HepG2 (cell line): ENCODE measurements around the gene CCT7. TPM values are rescaled to one million over a fixed set of nuclear protein-coding genes. Genes with fewer than 3 reads are reported as not detected.
"Not testable (repeated sequence)": the region's sequence is repeated elsewhere in the genome, so short reads cannot be mapped to it uniquely, and the experiment has no call there.

ENCODE experiments used
- ATAC-seq: fragments of 200-7000 bp; cut with Tn5 transposase; 3 replicates; pipeline ENCODE4 v1.9.1; 2020; ENCODE audit warnings: mild to moderate bottlenecking, moderate library complexity
- BruUV-seq: library from RNA; stranded (reverse); fragments of 400-500 nt; replicated peaks from 2 replicates; lab custom pipeline; 2021; lab: Mats Ljungman, UMichigan
- CTCF ChIA-PET: fragments of 300-600 bp; formaldehyde crosslinking; extraction: SDS; loops from one replicate; lab custom pipeline; 2021; ENCODE audit warnings: low total read pairs, inconsistent platforms, low intra/inter-chr PET ratio; lab: Yijun Ruan, JAX
- POLR2A ChIA-PET: fragments of 350-600 bp; sonication (Branson Sonifier 250); formaldehyde crosslinking; loops from one replicate; lab custom pipeline; 2020; ENCODE audit warnings: antibody characterized with exemption, inconsistent platforms; lab: Yijun Ruan, JAX
- DNase-seq: peaks from one replicate; pipeline ENCODE4 v3.0.0-alpha.2; 2015; ENCODE audit warnings: low spot score
- FAIRE-seq: peaks from 3 replicates; lab custom pipeline; 2011; peaks lifted over from hg19 to GRCh38; lab: Jason Lieb, UNC
- H2AFZ ChIP-seq: one replicate; pipeline ENCODE4 v1.6.1; 2011; ENCODE audit warnings: low read length, inconsistent platforms
- H3K27ac ChIP-seq: fragments of 300-600 bp; 3 replicates; pipeline ENCODE4 v1.8.0; 2011; ENCODE audit warnings: mixed run types, mild to moderate bottlenecking, mixed read lengths, low read length, inconsistent platforms; ENCODE audit not compliant: insufficient read depth; ENCODE audit errors: extremely low read length
- H3K27me3 ChIP-seq, 2 experiments: fragments of 200-600 bp in 1 of 2; 2 replicates in 1 of 2; 3 replicates in 1 of 2; pipeline versions ENCODE4 v1.6.0 to v1.8.0; 2011; ENCODE audit warnings: low read length in 2 of 2, mild to moderate bottlenecking in 2 of 2, moderate library complexity in 2 of 2, inconsistent platforms in 1 of 2; ENCODE audit not compliant: insufficient read depth in 2 of 2, control insufficient read depth in 1 of 2
- H3K36me3 ChIP-seq, 2 experiments: fragments of 200-600 bp in 1 of 2; replicated peaks in 1 of 2; 2 replicates in 1 of 2; 3 replicates in 1 of 2; pipeline versions ENCODE4 v1.5.1 to v1.8.0; 2011; ENCODE audit warnings: low read length in 2 of 2, inconsistent platforms in 1 of 2; ENCODE audit not compliant: insufficient read depth in 2 of 2, control insufficient read depth in 1 of 2
- H3K4me1 ChIP-seq: 2 replicates; pipeline ENCODE4 v1.5.1; 2012; ENCODE audit warnings: low read length, inconsistent platforms; ENCODE audit not compliant: insufficient read depth
- H3K4me2 ChIP-seq: 2 replicates; pipeline ENCODE4 v1.6.0; 2011; ENCODE audit warnings: low read depth, low read length, inconsistent platforms
- H3K4me3 ChIP-seq, 3 experiments: fragments of 200-600 bp in 1 of 3; sonication (generic), shearing (Covaris generic) in 1 of 3; replicated peaks in 1 of 3; 2 replicates each; pipeline ENCODE4 v1.5.1; 2011 to 2016; ENCODE audit warnings: low read length in 3 of 3, inconsistent platforms in 2 of 3, low read depth in 2 of 3, mild to moderate bottlenecking in 2 of 3, control low read depth in 1 of 3, mixed read lengths in 1 of 3; ENCODE audit not compliant: insufficient read depth in 1 of 3
- H3K79me2 ChIP-seq: one replicate; pipeline ENCODE4 v1.6.1; 2011; ENCODE audit warnings: low read length, inconsistent platforms; ENCODE audit not compliant: insufficient read depth
- H3K9ac ChIP-seq: 2 replicates; pipeline ENCODE4 v1.6.0; 2011; ENCODE audit warnings: mild to moderate bottlenecking, low read depth, low read length, inconsistent platforms; ENCODE audit not compliant: insufficient read depth
- H3K9me3 ChIP-seq: 2 replicates; pipeline ENCODE4 v1.5.1; 2012; ENCODE audit warnings: mild to moderate bottlenecking, low read length
- H4K20me1 ChIP-seq: 2 replicates; pipeline ENCODE4 v1.6.0; 2011; ENCODE audit warnings: inconsistent platforms, mild to moderate bottlenecking, low read length, moderate library complexity; ENCODE audit not compliant: insufficient read depth
- HNRNPL ChIP-seq: fragments of 200-400 bp; formaldehyde crosslinking; IDR thresholded peaks from 2 replicates; pipeline ENCODE4 v1.6.1; 2017; ENCODE audit warnings: mild to moderate bottlenecking, low read depth, low read length
- NR2F6 ChIP-seq, 2 experiments: IDR thresholded peaks; 2 replicates each; pipeline ENCODE4 v1.6.1; 2016; ENCODE audit warnings: antibody characterized with exemption in 1 of 2, mild to moderate bottlenecking in 1 of 2
- PITX1 ChIP-seq: sonication (generic); formaldehyde crosslinking; IDR thresholded peaks from 2 replicates; pipeline ENCODE4 v1.5.1; 2020; ENCODE audit warnings: mild to moderate bottlenecking, missing genetic modification reagents
- RARA ChIP-seq: IDR thresholded peaks from 2 replicates; pipeline ENCODE4 v1.6.1; 2016; ENCODE audit warnings: missing genetic modification reagents, missing compliant biosample characterization
- RXRA ChIP-seq: sonication (generic); formaldehyde crosslinking; IDR thresholded peaks from 2 replicates; pipeline ENCODE4 v1.5.1; 2020; ENCODE audit warnings: missing genetic modification reagents
- SALL1 ChIP-seq: sonication (generic); formaldehyde crosslinking; IDR thresholded peaks from 2 replicates; pipeline ENCODE4 v1.8.0; 2022; ENCODE audit warnings: mild to moderate bottlenecking, missing genetic modification reagents
- SOX13 ChIP-seq, 3 experiments: fragments of 450-650 bp in 1 of 3; sonication (generic) in 1 of 3; formaldehyde crosslinking in 1 of 3; IDR thresholded peaks in 2 of 3; conservative IDR thresholded peaks in 1 of 3; 2 replicates each; pipeline versions ENCODE4 v1.5.0 to v1.6.1; 2016 to 2020; ENCODE audit warnings: antibody characterized with exemption in 1 of 3, mild to moderate bottlenecking in 1 of 3, missing compliant biosample characterization in 1 of 3, missing genetic modification reagents in 1 of 3, moderate library complexity in 1 of 3
- ZBTB38 ChIP-seq: sonication (generic); formaldehyde crosslinking; IDR thresholded peaks from 2 replicates; pipeline ENCODE4 v1.5.1; 2020; ENCODE audit warnings: mild to moderate bottlenecking, missing genetic modification reagents
- ZNF619 ChIP-seq: sonication (generic); formaldehyde crosslinking; IDR thresholded peaks from 2 replicates; pipeline ENCODE4 v1.4.0; 2020; ENCODE audit warnings: mild to moderate bottlenecking, missing genetic modification reagents
- ZNF709 ChIP-seq: sonication (generic); formaldehyde crosslinking; IDR thresholded peaks from 2 replicates; pipeline ENCODE4 v1.5.0; 2020; ENCODE audit warnings: mild to moderate bottlenecking, missing genetic modification reagents
- ZSCAN31 ChIP-seq: sonication (generic); formaldehyde crosslinking; IDR thresholded peaks from 2 replicates; pipeline ENCODE4 v1.5.0; 2020; ENCODE audit warnings: low read depth, mild to moderate bottlenecking, missing genetic modification reagents
- WGBS: methylation state at CpG from one replicate; pipeline ENCODE4 v1.1.6; 2017; ENCODE audit warnings: low lambda C conversion rate; 5-methylcytosine and 5-hydroxymethylcytosine counted together
- in situ Hi-C: cut with HindIII; loops from 2 replicates; pipeline ENCODE4 v1.10.0; 2017; ENCODE audit warnings: low pct_unique_long_range_greater_than_20kb; ENCODE audit not compliant: extremely low pct_ligation_motif_present
- intact Hi-C: fragments of 100-400 bp; cut with micrococcal nuclease; formaldehyde crosslinking; loops from one replicate; pipeline ENCODE4 v1.10.0; 2022; ENCODE audit not compliant: unreplicated experiment
- polyA plus RNA-seq, 8 experiments: library from polyadenylated mRNA; depleted of rRNA in 3 of 8; stranded (reverse) in 7 of 8; unstranded in 1 of 8; fragments of >200 nt; fragmentation: Illumina TruSeq in 4 of 8; extraction: Trizol in 4 of 8; gene quantifications; 2 replicates each; pipeline versions ENCODE4 v1.2.1 to v1.2.3, GENCODE V29; 2011 to 2016; ENCODE audit warnings: low read depth in 4 of 8, missing spikeins in 1 of 8, mixed read lengths in 1 of 8; ENCODE audit not compliant: insufficient read depth in 1 of 8
- total RNA-seq, 5 experiments: library from RNA; depleted of rRNA; stranded (reverse); fragments of >200 nt; fragmentation: Illumina TruSeq; extraction: Trizol; gene quantifications; 2 replicates each; pipeline ENCODE4 v1.2.3, GENCODE V29; 2016; ENCODE audit warnings: low read depth in 1 of 5
- TF ChIP-seq, protein P1 (sequence below): sonication (generic); formaldehyde crosslinking; IDR thresholded peaks from 2 replicates; pipeline ENCODE4 v1.5.1; 2020; ENCODE audit warnings: mild to moderate bottlenecking, missing genetic modification reagents, moderate library complexity
- TF ChIP-seq, protein P2 (sequence below): sonication (generic); formaldehyde crosslinking; IDR thresholded peaks from 2 replicates; pipeline ENCODE4 v1.4.0; 2020; ENCODE audit warnings: mild to moderate bottlenecking, missing genetic modification reagents, borderline replicate concordance

CCT7 gene
- total and polyA plus RNA-seq, 2 of the 13 experiments (the other 11 are each of a cell fraction or from before 2014, with no cell fraction given), result 347 to 517 TPM

DNA sequence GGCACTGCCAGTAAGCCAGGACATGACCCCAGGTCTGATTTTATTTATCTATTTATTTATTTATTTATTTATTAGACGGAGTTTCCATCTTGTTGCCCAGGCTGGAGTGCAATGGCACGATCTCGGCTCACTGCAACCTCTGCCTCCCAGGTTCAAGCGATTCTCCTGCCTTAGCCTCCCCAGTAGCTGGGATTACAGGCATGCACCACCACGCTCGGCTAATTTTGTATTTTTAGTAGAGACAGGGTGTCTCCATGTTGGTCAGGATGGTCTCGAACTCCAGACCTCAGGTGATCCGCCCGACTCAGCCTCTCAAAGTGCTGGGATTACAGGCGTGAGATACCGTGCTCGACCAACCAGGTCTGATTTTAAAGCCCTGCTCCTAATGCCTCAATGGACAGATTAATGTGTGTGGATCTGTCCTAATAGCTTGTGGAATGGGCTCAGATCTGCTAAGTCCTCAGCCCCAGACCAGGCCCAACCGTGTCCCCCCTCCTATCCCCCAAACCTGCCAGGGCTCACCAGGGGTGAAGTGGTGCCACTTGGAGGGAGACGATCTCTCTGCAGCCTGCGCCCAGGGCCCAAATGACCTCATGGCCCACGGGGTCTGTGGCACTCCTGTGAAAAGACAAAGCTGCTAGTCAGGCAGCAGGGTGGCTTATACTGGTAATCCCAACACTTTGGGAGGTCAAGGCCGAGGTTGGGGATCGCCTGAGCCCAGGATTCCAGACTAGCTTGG, 28.8 kb downstream of the CCT7 start:
- in situ Hi-C loops; TF ChIP-seq SOX13 (IDR thresholded peaks at IDR 0.05): not testable (repeated sequence)
- POLR2A ChIA-PET, result interaction anchor here (0.8 to 1.8 kb wide), 9 partner anchors 9 to 123 kb away, joined by 3 to 15 read pairs (median 4); partner anchors contain the start of genes ALMS1, CCT7, FBXO41 and PRADC1
- intact Hi-C loops, result loop anchor here (1.0 to 5.0 kb wide), 4 partner anchors 28 to 101 kb away; partner anchors contain the start of gene CCT7
- TF ChIP-seq ZBTB38 (CRISPR knock-in tag), result peak; percentile 19; the same call in 1 of the 2 replicates
- TF ChIP-seq PITX1 (CRISPR knock-in tag), result peak; percentile 45; the same call in 1 of the 2 replicates
- peak; percentile 37; the same call in 1 of the 2 replicates for TF ChIP-seq RXRA
- TF ChIP-seq HNRNPL, result 0 out of 2 replicates have a peak, but pooled peaks have one; percentile 38
- TF ChIP-seq SOX13 (CRISPR knock-in tag; conservative IDR thresholded peaks at IDR 0.05 in 1 of 2, IDR thresholded peaks at IDR 0.05 in 1 of 2), result 0 out of 4 replicates have a peak, but pooled peaks of 1 of the 2 experiments have one; percentile 29
- TF ChIP-seq SALL1 (CRISPR knock-in tag), result peak; percentile 19; the same call in 1 of the 2 replicates
- peak; percentile 62; the same call in 1 of the 2 replicates for TF ChIP-seq ZNF709 (CRISPR knock-in tag)
- TF ChIP-seq RARA (CRISPR knock-in tag), result peak; percentile 51
- TF ChIP-seq, protein P1, sequence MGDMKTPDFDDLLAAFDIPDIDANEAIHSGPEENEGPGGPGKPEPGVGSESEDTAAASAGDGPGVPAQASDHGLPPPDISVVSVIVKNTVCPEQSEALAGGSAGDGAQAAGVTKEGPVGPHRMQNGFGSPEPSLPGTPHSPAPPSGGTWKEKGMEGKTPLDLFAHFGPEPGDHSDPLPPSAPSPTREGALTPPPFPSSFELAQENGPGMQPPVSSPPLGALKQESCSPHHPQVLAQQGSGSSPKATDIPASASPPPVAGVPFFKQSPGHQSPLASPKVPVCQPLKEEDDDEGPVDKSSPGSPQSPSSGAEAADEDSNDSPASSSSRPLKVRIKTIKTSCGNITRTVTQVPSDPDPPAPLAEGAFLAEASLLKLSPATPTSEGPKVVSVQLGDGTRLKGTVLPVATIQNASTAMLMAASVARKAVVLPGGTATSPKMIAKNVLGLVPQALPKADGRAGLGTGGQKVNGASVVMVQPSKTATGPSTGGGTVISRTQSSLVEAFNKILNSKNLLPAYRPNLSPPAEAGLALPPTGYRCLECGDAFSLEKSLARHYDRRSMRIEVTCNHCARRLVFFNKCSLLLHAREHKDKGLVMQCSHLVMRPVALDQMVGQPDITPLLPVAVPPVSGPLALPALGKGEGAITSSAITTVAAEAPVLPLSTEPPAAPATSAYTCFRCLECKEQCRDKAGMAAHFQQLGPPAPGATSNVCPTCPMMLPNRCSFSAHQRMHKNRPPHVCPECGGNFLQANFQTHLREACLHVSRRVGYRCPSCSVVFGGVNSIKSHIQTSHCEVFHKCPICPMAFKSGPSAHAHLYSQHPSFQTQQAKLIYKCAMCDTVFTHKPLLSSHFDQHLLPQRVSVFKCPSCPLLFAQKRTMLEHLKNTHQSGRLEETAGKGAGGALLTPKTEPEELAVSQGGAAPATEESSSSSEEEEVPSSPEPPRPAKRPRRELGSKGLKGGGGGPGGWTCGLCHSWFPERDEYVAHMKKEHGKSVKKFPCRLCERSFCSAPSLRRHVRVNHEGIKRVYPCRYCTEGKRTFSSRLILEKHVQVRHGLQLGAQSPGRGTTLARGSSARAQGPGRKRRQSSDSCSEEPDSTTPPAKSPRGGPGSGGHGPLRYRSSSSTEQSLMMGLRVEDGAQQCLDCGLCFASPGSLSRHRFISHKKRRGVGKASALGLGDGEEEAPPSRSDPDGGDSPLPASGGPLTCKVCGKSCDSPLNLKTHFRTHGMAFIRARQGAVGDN (CRISPR knock-in tag), result peak; percentile 41; the same call in 1 of the 2 replicates
- peak; percentile 14; the same call in 1 of the 2 replicates for TF ChIP-seq ZNF619 (CRISPR knock-in tag)
- 0 out of 2 replicates have a peak, but pooled peaks have one; percentile 51 for TF ChIP-seq ZSCAN31 (CRISPR knock-in tag)
- peak; percentile 48; the same call in 1 of the 2 replicates for TF ChIP-seq NR2F6 (IDR thresholded peaks at IDR 0.05)
- TF ChIP-seq NR2F6 (CRISPR knock-in tag; IDR thresholded peaks at IDR 0.05), result peak; percentile 33; the same call in 1 of the 2 replicates
- TF ChIP-seq, protein P2, sequence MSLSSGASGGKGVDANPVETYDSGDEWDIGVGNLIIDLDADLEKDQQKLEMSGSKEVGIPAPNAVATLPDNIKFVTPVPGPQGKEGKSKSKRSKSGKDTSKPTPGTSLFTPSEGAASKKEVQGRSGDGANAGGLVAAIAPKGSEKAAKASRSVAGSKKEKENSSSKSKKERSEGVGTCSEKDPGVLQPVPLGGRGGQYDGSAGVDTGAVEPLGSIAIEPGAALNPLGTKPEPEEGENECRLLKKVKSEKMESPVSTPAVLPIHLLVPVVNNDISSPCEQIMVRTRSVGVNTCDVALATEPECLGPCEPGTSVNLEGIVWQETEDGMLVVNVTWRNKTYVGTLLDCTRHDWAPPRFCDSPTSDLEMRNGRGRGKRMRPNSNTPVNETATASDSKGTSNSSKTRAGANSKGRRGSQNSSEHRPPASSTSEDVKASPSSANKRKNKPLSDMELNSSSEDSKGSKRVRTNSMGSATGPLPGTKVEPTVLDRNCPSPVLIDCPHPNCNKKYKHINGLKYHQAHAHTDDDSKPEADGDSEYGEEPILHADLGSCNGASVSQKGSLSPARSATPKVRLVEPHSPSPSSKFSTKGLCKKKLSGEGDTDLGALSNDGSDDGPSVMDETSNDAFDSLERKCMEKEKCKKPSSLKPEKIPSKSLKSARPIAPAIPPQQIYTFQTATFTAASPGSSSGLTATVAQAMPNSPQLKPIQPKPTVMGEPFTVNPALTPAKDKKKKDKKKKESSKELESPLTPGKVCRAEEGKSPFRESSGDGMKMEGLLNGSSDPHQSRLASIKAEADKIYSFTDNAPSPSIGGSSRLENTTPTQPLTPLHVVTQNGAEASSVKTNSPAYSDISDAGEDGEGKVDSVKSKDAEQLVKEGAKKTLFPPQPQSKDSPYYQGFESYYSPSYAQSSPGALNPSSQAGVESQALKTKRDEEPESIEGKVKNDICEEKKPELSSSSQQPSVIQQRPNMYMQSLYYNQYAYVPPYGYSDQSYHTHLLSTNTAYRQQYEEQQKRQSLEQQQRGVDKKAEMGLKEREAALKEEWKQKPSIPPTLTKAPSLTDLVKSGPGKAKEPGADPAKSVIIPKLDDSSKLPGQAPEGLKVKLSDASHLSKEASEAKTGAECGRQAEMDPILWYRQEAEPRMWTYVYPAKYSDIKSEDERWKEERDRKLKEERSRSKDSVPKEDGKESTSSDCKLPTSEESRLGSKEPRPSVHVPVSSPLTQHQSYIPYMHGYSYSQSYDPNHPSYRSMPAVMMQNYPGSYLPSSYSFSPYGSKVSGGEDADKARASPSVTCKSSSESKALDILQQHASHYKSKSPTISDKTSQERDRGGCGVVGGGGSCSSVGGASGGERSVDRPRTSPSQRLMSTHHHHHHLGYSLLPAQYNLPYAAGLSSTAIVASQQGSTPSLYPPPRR (CRISPR knock-in tag), result 0 out of 2 replicates have a peak, but pooled peaks have one; percentile 17

More for the DNA sequence above, 28.8 kb downstream of the CCT7 start:
- WGBS, result 70% methylated on average over 18 of the region's 18 CpGs
- H4K20me1 ChIP-seq, BruUV-seq, H3K79me2 ChIP-seq, CTCF ChIA-PET, H2AFZ ChIP-seq, H3K27me3 ChIP-seq, H3K4me3 ChIP-seq, ATAC-seq, H3K36me3 ChIP-seq, H3K9me3 ChIP-seq: not testable (repeated sequence)
- H3K9ac ChIP-seq, result peak overlapping the region; percentile 31
- peaks cover 51% of the 10 kb centered on the region for H3K4me1 ChIP-seq
- FAIRE-seq, result peak; percentile 32
- DNase-seq, result peak; percentile 27
- H3K27ac ChIP-seq, result peak overlapping the region; percentile 70
- H3K4me2 ChIP-seq, result peak overlapping the region; percentile 35; the same call in 1 of the 2 replicates
